SK-N-MC (cell line): ENCODE measurements around the gene C1QTNF8.

Experiments
- EZH2 ChIP-seq: fragments of 200-600 bp; sonication (generic); IDR thresholded peaks from one replicate; pipeline ENCODE4 v1.6.1; 2017; ENCODE audit warnings: antibody characterized with exemption
- FOXP2 ChIP-seq: optimal IDR thresholded peaks from 2 replicates; pipeline ENCODE3; 2011; ENCODE audit warnings: mild to moderate bottlenecking, moderate library complexity; ENCODE audit not compliant: insufficient read depth; ENCODE audit errors: extremely low read length, control extremely low read depth
- POLR2AphosphoS5 ChIP-seq: IDR thresholded peaks from 2 replicates; pipeline ENCODE4 v1.6.1; 2012; ENCODE audit warnings: mild to moderate bottlenecking, low read depth, low read length, borderline replicate concordance

GRCh38 chr16:1133810-1134520 lies 37.9 kb upstream of the C1QTNF8 start:
- TF ChIP-seq POLR2AphosphoS5: no peak
- no peak for TF ChIP-seq EZH2
- TF ChIP-seq FOXP2: no peak
